GM23338 (cell line): ENCODE data around the gene ZFP69. TPM values are rescaled to one million over a fixed set of nuclear protein-coding genes. Genes with fewer than 3 reads are reported as not detected.

Experiments used
- ATAC-seq: fragments of 200-7000 bp; cut with Tn5 transposase; 3 replicates; pipeline ENCODE4 v1.9.1; 2020
- DNase-seq: peaks from one replicate; pipeline ENCODE4 v3.0.0-alpha.2; 2015; ENCODE audit warnings: low spot score
- H2AFZ ChIP-seq: fragments of 200-600 bp; sonication (generic); 2 replicates; pipeline ENCODE4 v1.8.0; 2016; ENCODE audit warnings: antibody characterized with exemption, mild to moderate bottlenecking, moderate library complexity
- H3F3A ChIP-seq: fragments of 200-600 bp; sonication (generic); replicated peaks from 2 replicates; pipeline ENCODE4 v1.8.0; 2017; ENCODE audit warnings: antibody characterized with exemption, mixed run types, low read depth
- H3K27ac ChIP-seq: fragments of 200-600 bp; sonication (generic); 2 replicates; pipeline ENCODE4 v1.6.1; 2016; ENCODE audit warnings: low read depth
- H3K27me3 ChIP-seq: fragments of 200-600 bp; sonication (generic); 2 replicates; pipeline ENCODE4 v1.8.0; 2016; ENCODE audit warnings: mild to moderate bottlenecking, mixed run types, moderate library complexity; ENCODE audit not compliant: insufficient read depth
- H3K36me3 ChIP-seq: fragments of 200-600 bp; sonication (generic); 2 replicates; pipeline ENCODE4 v1.8.0; 2016; ENCODE audit warnings: mild to moderate bottlenecking; ENCODE audit not compliant: insufficient read depth
- H3K4me1 ChIP-seq: fragments of 200-600 bp; sonication (generic); 2 replicates; pipeline ENCODE4 v1.8.0; 2016; ENCODE audit warnings: mild to moderate bottlenecking, moderate library complexity; ENCODE audit not compliant: insufficient read depth
- H3K4me2 ChIP-seq: fragments of 200-600 bp; sonication (generic); 2 replicates; pipeline ENCODE4 v1.7.1; 2017; ENCODE audit warnings: mixed run types
- H3K4me3 ChIP-seq: fragments of 200-600 bp; sonication (generic); 2 replicates; pipeline ENCODE4 v1.6.1; 2016; ENCODE audit warnings: mixed run types
- H3K79me2 ChIP-seq: fragments of 200-600 bp; sonication (generic); replicated peaks from 2 replicates; pipeline ENCODE4 v1.8.0; 2017; ENCODE audit warnings: mild to moderate bottlenecking; ENCODE audit not compliant: insufficient read depth
- H3K9me2 ChIP-seq: fragments of 200-600 bp; sonication (generic); 2 replicates; pipeline ENCODE4 v1.8.0; 2017; ENCODE audit not compliant: insufficient read depth
- H4K20me1 ChIP-seq: fragments of 200-600 bp; sonication (generic); replicated peaks from 2 replicates; pipeline ENCODE4 v1.8.0; 2017; ENCODE audit warnings: mild to moderate bottlenecking; ENCODE audit not compliant: insufficient read depth
- H3K27ac Mint-ChIP-seq: 2 replicates; pipeline ENCODE4 v1.8.0; 2020; ENCODE audit warnings: inconsistent platforms, mild to moderate bottlenecking, moderate library complexity, mixed read lengths
- H3K27me3 Mint-ChIP-seq: 3 replicates; pipeline ENCODE4 v1.8.0; 2022; ENCODE audit warnings: low read depth, mild to moderate bottlenecking, moderate library complexity, mixed read lengths, inconsistent platforms; ENCODE audit not compliant: insufficient read depth, poor library complexity
- H3K36me3 Mint-ChIP-seq: 3 replicates; pipeline ENCODE4 v1.8.0; 2021; ENCODE audit warnings: low read depth, mild to moderate bottlenecking, inconsistent platforms, moderate library complexity, mixed read lengths
- H3K4me1 Mint-ChIP-seq: 3 replicates; pipeline ENCODE4 v1.8.0; 2020; ENCODE audit warnings: mild to moderate bottlenecking, inconsistent platforms, mixed read lengths
- H3K4me3 Mint-ChIP-seq: 3 replicates; pipeline ENCODE4 v1.8.0; 2021; ENCODE audit warnings: moderate library complexity, mild to moderate bottlenecking, inconsistent platforms, mixed read lengths
- H3K9me3 Mint-ChIP-seq: 3 replicates; pipeline ENCODE4 v1.8.0; 2020; ENCODE audit warnings: moderate library complexity, mild to moderate bottlenecking, inconsistent platforms, mixed read lengths
- EZH2 ChIP-seq: fragments of 200-600 bp; sonication (generic); IDR thresholded peaks from one replicate; pipeline ENCODE4 v1.8.0; 2017; ENCODE audit warnings: antibody characterized with exemption, mild to moderate bottlenecking, low read depth; ENCODE audit not compliant: unreplicated experiment
- JUNB ChIP-seq: IDR thresholded peaks from one replicate; pipeline ENCODE4 v1.6.1; 2016; ENCODE audit warnings: antibody characterized with exemption; ENCODE audit not compliant: unreplicated experiment
- NANOG ChIP-seq: IDR thresholded peaks from 2 replicates; pipeline ENCODE4 v1.6.1; 2016; ENCODE audit warnings: antibody characterized with exemption, borderline replicate concordance
- STAT1 ChIP-seq: IDR thresholded peaks from one replicate; pipeline ENCODE4 v1.6.1; 2016; ENCODE audit warnings: antibody characterized with exemption; ENCODE audit not compliant: unreplicated experiment
- ZNF114 ChIP-seq: fragments of 250-450 bp; sonication (Bioruptor Pico); IDR thresholded peaks from 2 replicates; pipeline ENCODE4 v1.5.0; 2020; ENCODE audit warnings: mild to moderate bottlenecking, moderate library complexity
- ZNF331 ChIP-seq: fragments of 250-450 bp; sonication (Bioruptor Pico); IDR thresholded peaks from 2 replicates; pipeline ENCODE4 v1.5.0; 2020; ENCODE audit warnings: low read depth, mild to moderate bottlenecking, moderate library complexity
- polyA plus RNA-seq: library from polyadenylated mRNA; unstranded; fragments of >200 nt; fragmentation: Nextera tagmentation; extraction: Ambion mirVana; gene quantifications from 2 replicates; pipeline ENCODE4 v1.2.1, GENCODE V29; 2016
- total RNA-seq: library from RNA; depleted of rRNA; stranded (reverse); fragments of >200 nt; shearing (Covaris generic); gene quantifications from 2 replicates; pipeline ENCODE4 v1.2.3, GENCODE V29; 2014
- TF ChIP-seq, protein P1 (sequence below): IDR thresholded peaks from one replicate; pipeline ENCODE4 v1.6.1; 2018; ENCODE audit warnings: antibody characterized with exemption; ENCODE audit not compliant: unreplicated experiment
- TF ChIP-seq, protein P2 (sequence below): fragments of 250-450 bp; sonication (Bioruptor Pico); IDR thresholded peaks from 2 replicates; pipeline ENCODE4 v1.5.0; 2020; ENCODE audit warnings: mild to moderate bottlenecking, moderate library complexity

The ZFP69 gene
- total and polyA plus RNA-seq, 2 experiments from 2014 or later, result 4.6 to 5.1 TPM

DNA sequence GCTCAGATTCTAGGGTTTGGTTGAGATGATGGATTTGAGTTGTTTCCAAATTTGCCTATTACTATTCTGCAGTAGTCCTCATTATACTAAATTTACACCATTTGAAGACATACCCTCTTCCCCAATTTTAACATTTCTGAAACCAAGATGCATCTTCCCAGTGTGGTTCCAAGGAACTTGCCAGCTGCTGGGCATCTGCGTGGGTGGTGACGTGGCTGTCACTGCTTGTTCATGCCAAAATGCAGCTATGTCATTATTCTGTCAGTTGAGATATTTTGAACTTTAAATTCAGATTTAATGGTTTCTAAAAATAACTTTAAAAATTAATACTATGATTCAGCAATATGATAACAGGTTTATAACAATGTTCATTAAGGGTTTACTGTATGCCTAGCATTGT lies 1.2 kb downstream of the ZFP69 start:
- DNase-seq (no peak), ATAC-seq (no peak)
- H3K4me1 ChIP-seq, result no peaks in the 10 kb centered on the region; the same call in 1 of the 2 replicates
- no peaks in the 10 kb centered on the region for H3F3A ChIP-seq
- H3K9me2 ChIP-seq, result no peaks in the 10 kb centered on the region
- H3K4me1 Mint-ChIP-seq, result peaks cover 15% of the 10 kb centered on the region
- H3K36me3 Mint-ChIP-seq, result peaks cover 19% of the 10 kb centered on the region
- no peak overlapping the region for H3K27ac Mint-ChIP-seq
- TF ChIP-seq, protein P1, sequence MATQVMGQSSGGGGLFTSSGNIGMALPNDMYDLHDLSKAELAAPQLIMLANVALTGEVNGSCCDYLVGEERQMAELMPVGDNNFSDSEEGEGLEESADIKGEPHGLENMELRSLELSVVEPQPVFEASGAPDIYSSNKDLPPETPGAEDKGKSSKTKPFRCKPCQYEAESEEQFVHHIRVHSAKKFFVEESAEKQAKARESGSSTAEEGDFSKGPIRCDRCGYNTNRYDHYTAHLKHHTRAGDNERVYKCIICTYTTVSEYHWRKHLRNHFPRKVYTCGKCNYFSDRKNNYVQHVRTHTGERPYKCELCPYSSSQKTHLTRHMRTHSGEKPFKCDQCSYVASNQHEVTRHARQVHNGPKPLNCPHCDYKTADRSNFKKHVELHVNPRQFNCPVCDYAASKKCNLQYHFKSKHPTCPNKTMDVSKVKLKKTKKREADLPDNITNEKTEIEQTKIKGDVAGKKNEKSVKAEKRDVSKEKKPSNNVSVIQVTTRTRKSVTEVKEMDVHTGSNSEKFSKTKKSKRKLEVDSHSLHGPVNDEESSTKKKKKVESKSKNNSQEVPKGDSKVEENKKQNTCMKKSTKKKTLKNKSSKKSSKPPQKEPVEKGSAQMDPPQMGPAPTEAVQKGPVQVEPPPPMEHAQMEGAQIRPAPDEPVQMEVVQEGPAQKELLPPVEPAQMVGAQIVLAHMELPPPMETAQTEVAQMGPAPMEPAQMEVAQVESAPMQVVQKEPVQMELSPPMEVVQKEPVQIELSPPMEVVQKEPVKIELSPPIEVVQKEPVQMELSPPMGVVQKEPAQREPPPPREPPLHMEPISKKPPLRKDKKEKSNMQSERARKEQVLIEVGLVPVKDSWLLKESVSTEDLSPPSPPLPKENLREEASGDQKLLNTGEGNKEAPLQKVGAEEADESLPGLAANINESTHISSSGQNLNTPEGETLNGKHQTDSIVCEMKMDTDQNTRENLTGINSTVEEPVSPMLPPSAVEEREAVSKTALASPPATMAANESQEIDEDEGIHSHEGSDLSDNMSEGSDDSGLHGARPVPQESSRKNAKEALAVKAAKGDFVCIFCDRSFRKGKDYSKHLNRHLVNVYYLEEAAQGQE, result no peak
- TF ChIP-seq ZNF114 (no peak), EZH2 (no peak), NANOG (no peak), ZNF331 (CRISPR knock-in tag) (no peak), STAT1 (no peak), JUNB (no peak)
- TF ChIP-seq, protein P2, sequence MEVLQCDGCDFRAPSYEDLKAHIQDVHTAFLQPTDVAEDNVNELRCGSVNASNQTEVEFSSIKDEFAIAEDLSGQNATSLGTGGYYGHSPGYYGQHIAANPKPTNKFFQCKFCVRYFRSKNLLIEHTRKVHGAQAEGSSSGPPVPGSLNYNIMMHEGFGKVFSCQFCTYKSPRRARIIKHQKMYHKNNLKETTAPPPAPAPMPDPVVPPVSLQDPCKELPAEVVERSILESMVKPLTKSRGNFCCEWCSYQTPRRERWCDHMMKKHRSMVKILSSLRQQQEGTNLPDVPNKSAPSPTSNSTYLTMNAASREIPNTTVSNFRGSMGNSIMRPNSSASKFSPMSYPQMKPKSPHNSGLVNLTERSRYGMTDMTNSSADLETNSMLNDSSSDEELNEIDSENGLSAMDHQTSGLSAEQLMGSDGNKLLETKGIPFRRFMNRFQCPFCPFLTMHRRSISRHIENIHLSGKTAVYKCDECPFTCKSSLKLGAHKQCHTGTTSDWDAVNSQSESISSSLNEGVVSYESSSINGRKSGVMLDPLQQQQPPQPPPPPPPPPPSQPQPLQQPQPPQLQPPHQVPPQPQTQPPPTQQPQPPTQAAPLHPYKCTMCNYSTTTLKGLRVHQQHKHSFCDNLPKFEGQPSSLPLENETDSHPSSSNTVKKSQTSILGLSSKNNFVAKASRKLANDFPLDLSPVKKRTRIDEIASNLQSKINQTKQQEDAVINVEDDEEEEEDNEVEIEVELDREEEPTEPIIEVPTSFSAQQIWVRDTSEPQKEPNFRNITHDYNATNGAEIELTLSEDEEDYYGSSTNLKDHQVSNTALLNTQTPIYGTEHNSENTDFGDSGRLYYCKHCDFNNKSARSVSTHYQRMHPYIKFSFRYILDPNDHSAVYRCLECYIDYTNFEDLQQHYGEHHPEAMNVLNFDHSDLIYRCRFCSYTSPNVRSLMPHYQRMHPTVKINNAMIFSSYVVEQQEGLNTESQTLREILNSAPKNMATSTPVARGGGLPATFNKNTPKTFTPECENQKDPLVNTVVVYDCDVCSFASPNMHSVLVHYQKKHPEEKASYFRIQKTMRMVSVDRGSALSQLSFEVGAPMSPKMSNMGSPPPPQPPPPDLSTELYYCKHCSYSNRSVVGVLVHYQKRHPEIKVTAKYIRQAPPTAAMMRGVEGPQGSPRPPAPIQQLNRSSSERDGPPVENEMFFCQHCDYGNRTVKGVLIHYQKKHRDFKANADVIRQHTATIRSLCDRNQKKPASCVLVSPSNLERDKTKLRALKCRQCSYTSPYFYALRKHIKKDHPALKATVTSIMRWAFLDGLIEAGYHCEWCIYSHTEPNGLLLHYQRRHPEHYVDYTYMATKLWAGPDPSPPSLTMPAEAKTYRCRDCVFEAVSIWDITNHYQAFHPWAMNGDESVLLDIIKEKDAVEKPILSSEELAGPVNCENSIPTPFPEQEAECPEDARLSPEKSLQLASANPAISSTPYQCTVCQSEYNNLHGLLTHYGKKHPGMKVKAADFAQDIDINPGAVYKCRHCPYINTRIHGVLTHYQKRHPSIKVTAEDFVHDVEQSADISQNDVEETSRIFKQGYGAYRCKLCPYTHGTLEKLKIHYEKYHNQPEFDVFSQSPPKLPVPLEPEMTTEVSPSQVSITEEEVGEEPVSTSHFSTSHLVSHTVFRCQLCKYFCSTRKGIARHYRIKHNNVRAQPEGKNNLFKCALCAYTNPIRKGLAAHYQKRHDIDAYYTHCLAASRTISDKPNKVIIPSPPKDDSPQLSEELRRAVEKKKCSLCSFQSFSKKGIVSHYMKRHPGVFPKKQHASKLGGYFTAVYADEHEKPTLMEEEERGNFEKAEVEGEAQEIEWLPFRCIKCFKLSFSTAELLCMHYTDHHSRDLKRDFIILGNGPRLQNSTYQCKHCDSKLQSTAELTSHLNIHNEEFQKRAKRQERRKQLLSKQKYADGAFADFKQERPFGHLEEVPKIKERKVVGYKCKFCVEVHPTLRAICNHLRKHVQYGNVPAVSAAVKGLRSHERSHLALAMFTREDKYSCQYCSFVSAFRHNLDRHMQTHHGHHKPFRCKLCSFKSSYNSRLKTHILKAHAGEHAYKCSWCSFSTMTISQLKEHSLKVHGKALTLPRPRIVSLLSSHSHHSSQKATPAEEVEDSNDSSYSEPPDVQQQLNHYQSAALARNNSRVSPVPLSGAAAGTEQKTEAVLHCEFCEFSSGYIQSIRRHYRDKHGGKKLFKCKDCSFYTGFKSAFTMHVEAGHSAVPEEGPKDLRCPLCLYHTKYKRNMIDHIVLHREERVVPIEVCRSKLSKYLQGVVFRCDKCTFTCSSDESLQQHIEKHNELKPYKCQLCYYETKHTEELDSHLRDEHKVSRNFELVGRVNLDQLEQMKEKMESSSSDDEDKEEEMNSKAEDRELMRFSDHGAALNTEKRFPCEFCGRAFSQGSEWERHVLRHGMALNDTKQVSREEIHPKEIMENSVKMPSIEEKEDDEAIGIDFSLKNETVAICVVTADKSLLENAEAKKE (CRISPR knock-in tag), result no peak
- H3K27me3 Mint-ChIP-seq, result peaks cover 12% of the 10 kb centered on the region
- peaks cover 32% of the 10 kb centered on the region for H3K9me3 Mint-ChIP-seq
- H3K27ac ChIP-seq, result no peak overlapping the region
- H4K20me1 ChIP-seq, result peaks cover 8% of the 10 kb centered on the region; the same call in 1 of the 2 replicates
- H3K4me3 Mint-ChIP-seq, result peak overlapping the region; percentile 85
- H2AFZ ChIP-seq, result no peak overlapping the region
- H3K4me3 ChIP-seq, result peak overlapping the region; percentile 68
- H3K27me3 ChIP-seq, result 0 out of 2 replicates have a peak, but pooled peaks cover 8% of the 10 kb centered on the region
- H3K4me2 ChIP-seq, result peak overlapping the region; percentile 94
- no peaks in the 10 kb centered on the region for H3K36me3 ChIP-seq
- H3K79me2 ChIP-seq, result no peaks in the 10 kb centered on the region
